WI38 (cell line): ENCODE results near the gene ZBTB44.

Experiments
- H3K4me3 ChIP-seq: 2 replicates; pipeline ENCODE4 v1.5.1; 2011; ENCODE audit warnings: low read depth, mild to moderate bottlenecking, control low read depth, low read length
- CTCF ChIP-seq: IDR thresholded peaks from 2 replicates; pipeline ENCODE4 v1.5.1; 2012; ENCODE audit warnings: low read depth, mild to moderate bottlenecking, control low read depth, low read length

ZBTB44 gene

GRCh38 chr11:130208241-130209127 lies 106.2 kb downstream of the ZBTB44 start:
- no peak for TF ChIP-seq CTCF
- no peak overlapping the region for H3K4me3 ChIP-seq

GRCh38 chr11:130206141-130206540 lies 108.6 kb downstream of the ZBTB44 start:
- TF ChIP-seq CTCF: no peak
- H3K4me3 ChIP-seq: no peak overlapping the region

GRCh38 chr11:130204703-130205095 lies 110.0 kb downstream of the ZBTB44 start:
- TF ChIP-seq CTCF: no peak
- H3K4me3 ChIP-seq: no peak overlapping the region

GRCh38 chr11:130203766-130204702 lies 110.7 kb downstream of the ZBTB44 start:
- no peak for TF ChIP-seq CTCF
- no peak overlapping the region for H3K4me3 ChIP-seq

- TF ChIP-seq CTCF: no peak
Observed at GRCh38 chr11:130202818-130203689, 111.7 kb downstream of the ZBTB44 start.

GRCh38 chr11:130202009-130202817 lies 112.5 kb downstream of the ZBTB44 start:
- H3K4me3 ChIP-seq: no peak overlapping the region
- no peak for TF ChIP-seq CTCF

More at GRCh38 chr11:130202818-130203689, 111.7 kb downstream of the ZBTB44 start:
- H3K4me3 ChIP-seq: no peak overlapping the region
